ENCODE measurements around the gene GP1BA. TPM values are rescaled to one million over a fixed set of nuclear protein-coding genes. Genes with fewer than 3 reads are reported as not detected.

GP1BA gene
- total RNA-seq, 1 experiment from 2014 or later = not detected

DNA sequence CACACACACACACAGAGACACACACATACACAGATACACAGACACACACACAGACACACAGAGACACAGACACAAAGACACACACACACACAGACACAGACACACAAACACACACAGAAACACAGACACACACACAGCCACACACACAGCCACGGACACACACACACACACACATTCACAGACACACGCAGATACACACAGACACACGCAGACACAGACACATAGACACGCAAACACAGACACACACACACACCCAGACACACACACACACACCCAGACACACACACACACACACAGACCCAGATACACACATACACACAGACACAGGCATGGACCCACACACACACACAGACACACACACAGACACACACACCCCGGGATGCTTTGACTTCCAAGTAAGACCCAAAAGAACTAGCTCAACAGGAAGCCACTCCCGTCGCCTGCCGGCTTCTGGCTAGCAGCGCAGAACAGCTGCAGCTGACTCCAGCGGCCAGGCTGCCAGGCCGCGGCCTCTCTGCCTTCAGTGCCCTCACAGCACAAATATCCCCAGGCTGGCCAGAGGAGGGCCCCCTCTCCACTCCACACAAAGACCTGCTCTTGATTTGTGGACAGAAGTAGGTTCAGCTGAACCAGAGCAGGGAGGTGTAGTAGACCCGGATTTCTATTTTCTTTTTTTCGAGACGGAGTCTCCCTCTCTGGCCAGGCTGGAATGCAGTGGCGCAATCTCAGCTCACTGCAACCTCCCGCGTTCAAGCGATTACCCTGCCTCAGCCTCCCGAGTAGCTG lies 23.2 kb upstream of the GP1BA start:
- TF ChIP-seq ETV6 (CRISPR knock-in tag; IDR thresholded peaks at IDR 0.05) (0 out of 2 replicates have a peak, but pooled peaks have one; percentile 14), GABPB1 (CRISPR knock-in tag; IDR thresholded peaks at IDR 0.05) (peak; percentile 52; the same call in 1 of the 2 replicates), NFE2L1 (CRISPR knock-in tag; IDR thresholded peaks at IDR 0.05) (peak; percentile 40; the same call in 1 of the 2 replicates), ZNF121 (CRISPR knock-in tag; IDR thresholded peaks at IDR 0.05) (0 out of 2 replicates have a peak, but pooled peaks have one; percentile 34), FOXJ3 (CRISPR knock-in tag; IDR thresholded peaks at IDR 0.05; ENCODE audit: borderline replicate concordance) (no peak), SP1 (CRISPR knock-in tag; conservative IDR thresholded peaks at IDR 0.05) (0 out of 2 replicates have a peak, but pooled peaks have one; percentile 15), STAT6 (CRISPR knock-in tag; conservative IDR thresholded peaks at IDR 0.05; ENCODE audit: low read depth) (no peak), RORB (CRISPR knock-in tag; IDR thresholded peaks at IDR 0.05) (no peak), RELA (CRISPR knock-in tag; IDR thresholded peaks at IDR 0.05; ENCODE audit: borderline replicate concordance) (no peak), ZNF671 (CRISPR knock-in tag; IDR thresholded peaks at IDR 0.05) (no peak), ZBTB21 (CRISPR knock-in tag; IDR thresholded peaks at IDR 0.05; ENCODE audit: borderline replicate concordance) (no peak), ZNF232 (CRISPR knock-in tag; IDR thresholded peaks at IDR 0.05) (no peak)
- TF ChIP-seq, protein P1, sequence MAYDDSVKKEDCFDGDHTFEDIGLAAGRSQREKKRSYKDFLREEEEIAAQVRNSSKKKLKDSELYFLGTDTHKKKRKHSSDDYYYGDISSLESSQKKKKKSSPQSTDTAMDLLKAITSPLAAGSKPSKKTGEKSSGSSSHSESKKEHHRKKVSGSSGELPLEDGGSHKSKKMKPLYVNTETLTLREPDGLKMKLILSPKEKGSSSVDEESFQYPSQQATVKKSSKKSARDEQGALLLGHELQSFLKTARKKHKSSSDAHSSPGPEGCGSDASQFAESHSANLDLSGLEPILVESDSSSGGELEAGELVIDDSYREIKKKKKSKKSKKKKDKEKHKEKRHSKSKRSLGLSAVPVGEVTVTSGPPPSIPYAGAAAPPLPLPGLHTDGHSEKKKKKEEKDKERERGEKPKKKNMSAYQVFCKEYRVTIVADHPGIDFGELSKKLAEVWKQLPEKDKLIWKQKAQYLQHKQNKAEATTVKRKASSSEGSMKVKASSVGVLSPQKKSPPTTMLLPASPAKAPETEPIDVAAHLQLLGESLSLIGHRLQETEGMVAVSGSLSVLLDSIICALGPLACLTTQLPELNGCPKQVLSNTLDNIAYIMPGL (CRISPR knock-in tag; IDR thresholded peaks at IDR 0.05) = no peak
- TF ChIP-seq, protein P2, sequence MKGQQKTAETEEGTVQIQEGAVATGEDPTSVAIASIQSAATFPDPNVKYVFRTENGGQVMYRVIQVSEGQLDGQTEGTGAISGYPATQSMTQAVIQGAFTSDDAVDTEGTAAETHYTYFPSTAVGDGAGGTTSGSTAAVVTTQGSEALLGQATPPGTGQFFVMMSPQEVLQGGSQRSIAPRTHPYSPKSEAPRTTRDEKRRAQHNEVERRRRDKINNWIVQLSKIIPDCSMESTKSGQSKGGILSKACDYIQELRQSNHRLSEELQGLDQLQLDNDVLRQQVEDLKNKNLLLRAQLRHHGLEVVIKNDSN (CRISPR knock-in tag; IDR thresholded peaks at IDR 0.05) = no peak
- TF ChIP-seq, protein P3, sequence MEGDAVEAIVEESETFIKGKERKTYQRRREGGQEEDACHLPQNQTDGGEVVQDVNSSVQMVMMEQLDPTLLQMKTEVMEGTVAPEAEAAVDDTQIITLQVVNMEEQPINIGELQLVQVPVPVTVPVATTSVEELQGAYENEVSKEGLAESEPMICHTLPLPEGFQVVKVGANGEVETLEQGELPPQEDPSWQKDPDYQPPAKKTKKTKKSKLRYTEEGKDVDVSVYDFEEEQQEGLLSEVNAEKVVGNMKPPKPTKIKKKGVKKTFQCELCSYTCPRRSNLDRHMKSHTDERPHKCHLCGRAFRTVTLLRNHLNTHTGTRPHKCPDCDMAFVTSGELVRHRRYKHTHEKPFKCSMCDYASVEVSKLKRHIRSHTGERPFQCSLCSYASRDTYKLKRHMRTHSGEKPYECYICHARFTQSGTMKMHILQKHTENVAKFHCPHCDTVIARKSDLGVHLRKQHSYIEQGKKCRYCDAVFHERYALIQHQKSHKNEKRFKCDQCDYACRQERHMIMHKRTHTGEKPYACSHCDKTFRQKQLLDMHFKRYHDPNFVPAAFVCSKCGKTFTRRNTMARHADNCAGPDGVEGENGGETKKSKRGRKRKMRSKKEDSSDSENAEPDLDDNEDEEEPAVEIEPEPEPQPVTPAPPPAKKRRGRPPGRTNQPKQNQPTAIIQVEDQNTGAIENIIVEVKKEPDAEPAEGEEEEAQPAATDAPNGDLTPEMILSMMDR (IDR thresholded peaks at IDR 0.05) = peak; percentile 68
- TF ChIP-seq, protein P4, sequence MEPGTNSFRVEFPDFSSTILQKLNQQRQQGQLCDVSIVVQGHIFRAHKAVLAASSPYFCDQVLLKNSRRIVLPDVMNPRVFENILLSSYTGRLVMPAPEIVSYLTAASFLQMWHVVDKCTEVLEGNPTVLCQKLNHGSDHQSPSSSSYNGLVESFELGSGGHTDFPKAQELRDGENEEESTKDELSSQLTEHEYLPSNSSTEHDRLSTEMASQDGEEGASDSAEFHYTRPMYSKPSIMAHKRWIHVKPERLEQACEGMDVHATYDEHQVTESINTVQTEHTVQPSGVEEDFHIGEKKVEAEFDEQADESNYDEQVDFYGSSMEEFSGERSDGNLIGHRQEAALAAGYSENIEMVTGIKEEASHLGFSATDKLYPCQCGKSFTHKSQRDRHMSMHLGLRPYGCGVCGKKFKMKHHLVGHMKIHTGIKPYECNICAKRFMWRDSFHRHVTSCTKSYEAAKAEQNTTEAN (CRISPR knock-in tag; IDR thresholded peaks at IDR 0.05) = peak; percentile 23; the same call in 1 of the 2 replicates
- peak; percentile 90 for DNase-seq (ENCODE audit: low spot score)
- H3K9me3 Mint-ChIP-seq = no peaks in the 10 kb centered on the region
- no peak overlapping the region for H3K4me3 Mint-ChIP-seq
- no peaks in the 10 kb centered on the region for H3K36me3 Mint-ChIP-seq
- POLR2A ChIA-PET = interaction anchor here (0.7 to 2.1 kb wide), 9 partner anchors 9 to 64 kb away, joined by 3 to 12 read pairs (median 5); partner anchors contain the start of genes C17orf107, ENO3, GP1BA and RNF167
- H3K4me1 Mint-ChIP-seq = peaks cover 10% of the 10 kb centered on the region
- CTCF ChIA-PET = interaction anchor here (0.6 to 2.7 kb wide), 51 partner anchors 9 to 342 kb away, joined by 3 to 49 read pairs (median 4); partner anchors contain the start of genes ARRB2, C17orf107, ENO3 and GP1BA
- H3K27me3 Mint-ChIP-seq (ENCODE audit: low read depth) = peaks cover 5% of the 10 kb centered on the region; the same call in 1 of the 2 replicates
- ATAC-seq = peak; percentile 94
- no peak overlapping the region for H3K27ac Mint-ChIP-seq
